HG03521 (cell line): ENCODE measurements around the gene FGF21.
"Not testable (repeated sequence)": the region's sequence is repeated elsewhere in the genome, so short reads cannot be mapped to it uniquely, and the experiment has no call there.

ENCODE experiments used
- ATAC-seq: cut with Tn5 transposase; IDR thresholded peaks from one replicate; pipeline ENCODE4 v1.9.1; 2021; ENCODE audit warnings: mild to moderate bottlenecking, moderate library complexity; ENCODE audit not compliant: unreplicated experiment

Gene FGF21

GRCh38 chr19:48786422-48786821 lies 31.1 kb downstream of the FGF21 start:
- ATAC-seq: not testable (repeated sequence)

GRCh38 chr19:48787331-48787730 lies 32.0 kb downstream of the FGF21 start:
- ATAC-seq: not testable (repeated sequence)

DNA sequence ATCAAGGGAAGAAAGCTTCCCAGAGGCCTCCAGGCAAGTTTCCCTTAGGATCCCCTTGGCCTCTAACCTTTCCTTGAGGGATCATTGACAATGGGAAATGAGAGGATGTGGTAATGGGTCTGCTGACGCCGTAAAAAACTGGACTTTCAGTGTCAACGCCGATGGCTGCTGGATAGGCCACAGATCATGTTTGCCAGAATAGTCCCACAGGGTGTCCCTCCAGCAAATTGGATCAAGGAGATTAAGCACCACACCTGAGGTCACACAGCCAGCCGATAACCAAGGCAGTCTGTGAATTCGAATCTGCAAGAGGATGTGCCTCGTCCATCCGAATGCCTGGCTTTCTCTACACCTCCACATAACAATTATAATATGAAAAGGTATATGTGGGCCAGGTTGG lies 37.9 kb downstream of the FGF21 start:
- no peak for ATAC-seq

- no peak for ATAC-seq
These were observed 39.0 kb downstream of the FGF21 start for GRCh38 chr19:48794291-48794690.

DNA sequence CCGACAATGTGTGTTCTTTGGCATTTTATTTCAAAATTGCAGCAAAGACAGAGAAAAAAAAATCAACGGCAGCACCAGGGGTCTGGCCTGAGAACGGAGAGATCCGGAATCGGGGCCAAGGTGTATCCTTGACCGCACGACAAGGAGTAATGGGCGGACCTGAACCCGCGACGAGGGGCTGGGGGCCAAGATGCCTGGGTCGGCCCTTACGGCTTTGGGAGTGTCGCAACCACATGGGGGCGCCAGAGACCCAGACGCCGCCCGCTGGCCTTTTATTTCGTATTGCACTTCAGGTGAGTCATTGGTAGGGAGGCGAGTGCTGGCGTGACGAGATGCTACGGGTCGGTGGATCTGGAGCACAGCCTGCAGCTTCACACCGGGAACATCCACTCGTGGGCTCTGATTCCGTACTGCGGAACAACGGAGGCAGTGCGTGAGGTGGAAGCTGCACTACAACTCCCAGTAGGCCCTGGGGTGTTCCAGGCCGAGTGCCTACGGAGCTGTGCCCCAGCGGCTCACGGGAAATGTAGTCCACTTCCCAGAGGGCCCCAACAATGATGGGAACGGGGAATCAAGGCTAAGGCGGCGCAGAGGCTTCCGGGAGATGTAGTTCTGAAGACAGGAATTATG lies 39.8 kb downstream of the FGF21 start:
- peak; percentile 79 for ATAC-seq

GRCh38 chr19:48795685-48796070 lies 40.4 kb downstream of the FGF21 start:
- ATAC-seq: no peak

DNA sequence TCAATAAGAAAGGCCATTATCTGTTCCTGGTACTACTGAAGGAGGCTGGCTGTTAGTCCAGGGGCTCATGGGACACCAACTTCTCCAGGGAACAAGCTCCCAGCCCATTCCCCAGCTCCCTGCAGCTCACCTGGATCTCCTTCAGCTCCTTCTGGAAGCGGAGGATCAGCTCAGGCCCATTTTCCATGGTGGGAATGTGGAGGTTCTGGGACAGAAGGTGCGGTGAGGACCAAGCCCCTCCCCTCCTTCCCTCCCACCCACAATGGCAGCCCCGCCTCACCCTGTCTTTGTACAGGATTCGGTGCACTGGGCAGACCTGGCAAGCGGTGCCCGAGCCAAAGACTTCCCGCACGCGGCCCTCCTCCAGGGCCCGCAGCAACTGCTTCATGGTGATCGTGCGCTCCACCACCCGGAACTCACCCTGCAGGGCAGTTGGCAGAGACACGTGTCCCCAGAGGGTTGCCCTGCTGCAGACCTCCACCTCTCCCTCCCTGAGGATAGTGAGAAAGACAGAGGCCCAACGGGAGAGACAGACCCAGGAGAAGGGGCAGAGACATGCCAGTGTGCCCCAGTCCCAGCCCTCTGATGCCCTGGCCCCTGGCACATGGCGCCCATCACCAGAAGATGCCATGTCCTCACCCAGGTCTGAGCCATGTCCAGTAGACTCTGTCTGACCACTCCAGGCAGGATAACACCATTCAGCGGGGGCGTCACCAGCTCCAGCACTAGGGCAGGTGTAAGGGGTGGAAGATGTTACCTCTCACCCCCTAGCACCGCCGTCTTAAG lies 41.2 kb downstream of the FGF21 start:
- no peak for ATAC-seq

GRCh38 chr19:48797103-48797502 lies 41.8 kb downstream of the FGF21 start:
- ATAC-seq: no peak

- ATAC-seq: no peak
These were observed 43.6 kb downstream of the FGF21 start for GRCh38 chr19:48798937-48799336.

DNA sequence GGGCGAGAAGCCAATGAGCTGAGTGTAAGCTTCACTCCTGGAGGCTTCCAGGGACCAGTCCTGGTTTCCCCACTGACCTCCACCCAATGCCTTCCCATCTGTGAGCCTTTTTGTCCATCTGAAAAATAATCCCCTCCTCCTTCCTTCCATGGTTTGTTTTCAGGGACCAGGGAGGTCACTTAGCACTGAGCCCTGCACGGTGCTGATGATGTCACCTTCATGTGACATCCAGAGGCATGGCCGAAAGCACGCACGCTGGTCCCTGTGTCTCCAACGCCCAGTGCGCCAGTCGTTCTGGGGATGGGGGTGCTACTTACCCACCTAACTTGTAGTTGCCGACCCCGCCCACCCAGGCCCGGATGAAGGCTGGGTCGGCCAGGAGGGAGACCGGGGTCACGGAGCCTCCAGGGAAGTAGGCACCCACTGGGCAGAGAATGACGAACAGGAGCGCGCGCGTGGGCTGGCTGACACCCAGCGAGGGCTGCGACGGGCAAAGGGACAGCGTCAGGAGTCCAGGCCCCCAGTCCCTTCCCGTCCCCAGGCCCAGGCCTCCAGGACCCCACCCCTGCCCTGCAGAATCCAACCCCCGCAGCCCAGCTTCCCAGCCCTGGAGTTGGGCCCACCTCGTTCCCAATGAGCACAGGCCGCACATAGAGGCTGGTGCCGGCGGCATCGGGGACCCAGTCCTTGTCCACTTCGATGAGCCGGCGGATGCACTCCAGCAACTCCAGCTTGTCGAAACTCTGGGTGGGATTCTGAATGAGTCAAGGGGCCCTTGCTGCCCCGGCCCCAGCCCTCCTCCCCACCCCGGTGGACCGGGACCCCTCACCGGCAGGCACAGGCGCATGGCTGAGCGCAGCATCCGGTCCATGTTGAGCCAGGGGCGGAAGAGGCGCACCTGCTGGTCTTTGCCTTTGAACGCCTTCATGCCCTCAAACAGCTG lies 44.3 kb downstream of the FGF21 start:
- no peak for ATAC-seq

GRCh38 chr19:48802623-48803022 lies 47.3 kb downstream of the FGF21 start:
- ATAC-seq: no peak

GRCh38 chr19:48804496-48804895 lies 49.2 kb downstream of the FGF21 start:
- no peak for ATAC-seq

GRCh38 chr19:48805452-48805851 lies 50.1 kb downstream of the FGF21 start:
- ATAC-seq: no peak

DNA sequence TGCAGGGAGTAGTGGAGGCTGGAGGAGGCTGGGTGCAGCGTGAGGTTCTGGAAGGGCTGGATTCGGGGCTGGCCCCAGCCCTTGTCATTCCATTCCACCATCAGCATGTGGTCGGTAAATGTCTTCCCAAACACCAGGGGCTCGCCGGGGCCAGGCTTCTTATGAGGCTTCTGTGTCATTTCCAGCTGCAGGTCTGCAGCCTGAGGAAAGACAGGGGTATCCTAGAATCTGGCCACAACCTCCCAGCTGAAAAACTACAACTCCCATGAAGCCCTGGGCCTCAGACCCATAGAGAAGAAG lies 51.1 kb downstream of the FGF21 start:
- ATAC-seq: no peak

DNA sequence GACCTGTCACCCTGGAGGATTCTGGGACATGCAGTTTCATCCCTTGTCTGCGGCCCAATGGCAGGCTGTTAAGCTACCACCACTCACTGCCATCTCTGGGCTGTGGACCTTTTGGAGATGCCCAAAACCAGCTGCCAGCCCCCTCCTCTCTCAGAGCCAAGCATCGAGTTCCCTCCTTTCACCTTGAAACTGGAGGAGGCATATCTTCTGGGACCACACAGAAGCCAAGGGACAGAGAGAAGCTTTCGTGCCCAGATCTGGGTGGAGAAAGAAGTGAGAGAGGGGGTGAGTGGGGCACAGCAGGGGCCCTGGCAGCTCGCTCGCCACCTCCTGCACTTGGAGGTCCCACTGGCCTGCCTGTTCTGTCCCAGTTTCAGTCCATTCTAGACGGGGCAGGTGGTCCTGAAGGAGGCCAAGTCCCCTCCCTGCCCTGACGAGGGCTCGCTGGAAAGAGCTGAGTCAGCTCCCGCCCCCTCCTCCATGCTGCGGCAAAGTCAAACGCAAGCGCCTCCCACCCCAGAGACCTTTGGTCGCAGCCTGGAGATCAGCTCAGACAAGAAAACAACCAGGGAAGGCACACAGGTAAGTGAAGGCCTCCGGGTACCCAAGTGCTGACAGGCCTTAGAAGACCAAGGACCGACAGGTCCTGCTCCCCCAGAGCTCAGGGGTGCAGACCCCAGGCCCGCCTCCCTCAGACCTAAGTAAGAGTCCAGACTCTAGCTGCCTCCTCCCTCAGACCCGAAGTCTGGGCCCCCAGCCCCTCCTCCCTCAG lies 51.7 kb downstream of the FGF21 start:
- ATAC-seq: no peak

- ATAC-seq: no peak
These were observed 52.4 kb downstream of the FGF21 start for GRCh38 chr19:48807590-48808308.
